ENCODE measurements around the gene MTREX.
A peak's percentile ranks its signal among the peaks of the same experiment; 100 is the strongest.

MTREX gene

GRCh38 chr5:55385846-55386245 is 78.1 kb downstream of the MTREX start:
- no peak for DNase-seq

GRCh38 chr5:55386356-55386755 is 78.6 kb downstream of the MTREX start:
- DNase-seq, result no peak

GRCh38 chr5:55387865-55388264 is 80.1 kb downstream of the MTREX start:
- no peak for DNase-seq

- no peak for DNase-seq
These were observed 83.9 kb downstream of the MTREX start for GRCh38 chr5:55391707-55392106.

GRCh38 chr5:55392669-55393068 is 84.9 kb downstream of the MTREX start:
- no peak for DNase-seq

- no peak for DNase-seq
These were observed 85.8 kb downstream of the MTREX start for GRCh38 chr5:55393501-55394175.

- DNase-seq, result no peak
These were observed 94.4 kb downstream of the MTREX start for GRCh38 chr5:55402199-55402598.

GRCh38 chr5:55406292-55406691 is 98.5 kb downstream of the MTREX start:
- no peak for DNase-seq

GRCh38 chr5:55407059-55407684 is 99.4 kb downstream of the MTREX start:
- peak in 1 of 2 donors; percentile 31 for DNase-seq

- DNase-seq, result no peak
These were observed 100.2 kb downstream of the MTREX start for GRCh38 chr5:55407984-55408383.

- no peak for DNase-seq
These were observed 102.0 kb downstream of the MTREX start for GRCh38 chr5:55409775-55410174.

- DNase-seq, result no peak
These were observed 103.1 kb downstream of the MTREX start for GRCh38 chr5:55410845-55411244.

GRCh38 chr5:55411876-55412275 is 104.1 kb downstream of the MTREX start:
- no peak for DNase-seq

- DNase-seq, result no peak
These were observed 105.9 kb downstream of the MTREX start for GRCh38 chr5:55413644-55414043.

GRCh38 chr5:55415071-55415470 is 107.3 kb downstream of the MTREX start:
- DNase-seq, result no peak

GRCh38 chr5:55416306-55416705 is 108.5 kb downstream of the MTREX start:
- no peak for DNase-seq

GRCh38 chr5:55418994-55419968 is 111.5 kb downstream of the MTREX start:
- no peak for DNase-seq

GRCh38 chr5:55421074-55421529 is 113.3 kb downstream of the MTREX start:
- DNase-seq, result no peak

- DNase-seq, result no peak
These were observed 118.7 kb downstream of the MTREX start for GRCh38 chr5:55426455-55426854.

GRCh38 chr5:55427157-55427556 is 119.4 kb downstream of the MTREX start:
- DNase-seq, result no peak

- no peak for DNase-seq
These were observed 121.4 kb downstream of the MTREX start for GRCh38 chr5:55429221-55429612.

GRCh38 chr5:55429613-55430253 is 121.9 kb downstream of the MTREX start:
- no peak for DNase-seq

- no peak for DNase-seq
These were observed 124.8 kb downstream of the MTREX start for GRCh38 chr5:55432549-55432948.
